Fibroblast of skin of scalp (primary cell): ENCODE results near the gene PUM2. TPM values are rescaled to one million over a fixed set of nuclear protein-coding genes. Genes with fewer than 3 reads are reported as not detected.
"Not testable (repeated sequence)": the region's sequence is repeated elsewhere in the genome, so short reads cannot be mapped to it uniquely, and the experiment has no call there.

ENCODE experiments used
- DNase-seq: peaks from one replicate; pipeline ENCODE4 v3.0.0-alpha.2; 2013
- polyA plus RNA-seq, 2 experiments: library from polyadenylated mRNA; unstranded; fragments of 120-200 nt; gene quantifications; one replicate each; pipeline ENCODE4 v1.2.1, GENCODE V29; 2013; ENCODE audit not compliant: insufficient read length in 2 of 2

PUM2 gene, protein sequence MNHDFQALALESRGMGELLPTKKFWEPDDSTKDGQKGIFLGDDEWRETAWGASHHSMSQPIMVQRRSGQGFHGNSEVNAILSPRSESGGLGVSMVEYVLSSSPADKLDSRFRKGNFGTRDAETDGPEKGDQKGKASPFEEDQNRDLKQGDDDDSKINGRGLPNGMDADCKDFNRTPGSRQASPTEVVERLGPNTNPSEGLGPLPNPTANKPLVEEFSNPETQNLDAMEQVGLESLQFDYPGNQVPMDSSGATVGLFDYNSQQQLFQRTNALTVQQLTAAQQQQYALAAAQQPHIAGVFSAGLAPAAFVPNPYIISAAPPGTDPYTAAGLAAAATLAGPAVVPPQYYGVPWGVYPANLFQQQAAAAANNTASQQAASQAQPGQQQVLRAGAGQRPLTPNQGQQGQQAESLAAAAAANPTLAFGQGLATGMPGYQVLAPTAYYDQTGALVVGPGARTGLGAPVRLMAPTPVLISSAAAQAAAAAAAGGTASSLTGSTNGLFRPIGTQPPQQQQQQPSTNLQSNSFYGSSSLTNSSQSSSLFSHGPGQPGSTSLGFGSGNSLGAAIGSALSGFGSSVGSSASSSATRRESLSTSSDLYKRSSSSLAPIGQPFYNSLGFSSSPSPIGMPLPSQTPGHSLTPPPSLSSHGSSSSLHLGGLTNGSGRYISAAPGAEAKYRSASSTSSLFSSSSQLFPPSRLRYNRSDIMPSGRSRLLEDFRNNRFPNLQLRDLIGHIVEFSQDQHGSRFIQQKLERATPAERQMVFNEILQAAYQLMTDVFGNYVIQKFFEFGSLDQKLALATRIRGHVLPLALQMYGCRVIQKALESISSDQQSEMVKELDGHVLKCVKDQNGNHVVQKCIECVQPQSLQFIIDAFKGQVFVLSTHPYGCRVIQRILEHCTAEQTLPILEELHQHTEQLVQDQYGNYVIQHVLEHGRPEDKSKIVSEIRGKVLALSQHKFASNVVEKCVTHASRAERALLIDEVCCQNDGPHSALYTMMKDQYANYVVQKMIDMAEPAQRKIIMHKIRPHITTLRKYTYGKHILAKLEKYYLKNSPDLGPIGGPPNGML
- polyA plus RNA-seq (2013, experiment 1 of 2; ENCODE audit: insufficient read length): 36.3 TPM
- polyA plus RNA-seq (2013, experiment 2 of 2; ENCODE audit: insufficient read length): 43.4 TPM

DNA sequence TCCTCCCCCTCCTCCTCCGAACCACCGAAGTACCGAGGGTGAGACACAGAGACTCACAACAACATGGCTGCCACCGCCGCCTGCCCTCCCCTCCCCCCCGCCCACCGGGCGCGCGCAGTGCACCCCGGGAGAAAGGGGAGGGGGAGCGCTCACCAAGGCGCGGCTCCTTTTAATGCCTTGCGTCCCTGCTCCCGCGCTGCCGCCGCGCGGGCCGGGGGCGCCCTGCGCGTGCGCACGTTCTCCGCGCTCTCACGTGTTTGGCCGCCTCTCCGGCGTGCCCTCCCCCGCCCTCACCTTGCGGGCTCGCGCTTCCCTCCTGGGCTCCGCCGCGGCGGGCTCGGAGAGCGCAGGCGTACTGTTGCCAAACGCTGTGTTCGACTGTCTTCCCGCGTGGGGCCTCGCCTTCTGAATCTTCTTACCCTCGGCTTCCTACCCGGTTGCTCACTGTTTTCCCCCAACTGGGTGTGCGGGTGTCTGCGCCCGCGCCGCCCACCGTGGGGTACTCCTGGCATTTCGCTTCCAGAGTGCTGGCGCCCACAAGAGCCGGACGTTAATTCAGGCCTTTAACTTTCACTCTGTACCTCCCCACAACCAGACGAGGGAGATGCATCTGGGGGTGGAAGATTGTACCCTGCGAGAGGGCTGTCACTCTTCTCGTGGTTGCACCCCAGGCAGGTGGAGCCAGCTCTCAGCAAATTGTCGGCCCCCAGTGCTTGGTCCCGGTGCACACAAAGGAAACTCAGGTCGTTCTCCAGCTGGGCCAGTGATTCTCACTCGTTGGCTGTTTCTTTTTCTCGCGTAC is at the start of gene PUM2:
Gene PUM2 (minus strand): TSS at position 92 of the 802 bp plus-strand sequence. CDS start 23,484 bp downstream, outside the sequence.
- peak; percentile 95 for DNase-seq

DNA sequence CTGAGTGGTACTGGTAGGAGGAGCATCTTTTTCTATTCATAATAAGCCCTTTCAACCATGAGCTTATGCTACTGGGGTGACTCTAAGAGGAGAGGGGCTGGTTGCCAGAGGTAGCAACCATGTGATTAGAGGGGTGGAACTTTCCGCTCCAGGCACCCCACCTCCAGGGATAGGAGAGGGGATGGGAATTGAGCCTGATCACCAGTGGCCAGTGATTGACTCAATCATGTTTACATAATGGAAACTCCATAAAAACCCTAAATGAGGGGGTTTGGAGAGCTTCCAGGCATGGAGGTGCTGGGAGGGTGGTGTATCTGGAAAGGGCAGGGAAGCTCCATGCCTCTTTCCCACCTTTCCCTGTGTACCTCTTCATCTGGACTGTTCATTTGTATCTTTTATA is 49.7 kb upstream of the PUM2 start:
- DNase-seq: no peak

DNA sequence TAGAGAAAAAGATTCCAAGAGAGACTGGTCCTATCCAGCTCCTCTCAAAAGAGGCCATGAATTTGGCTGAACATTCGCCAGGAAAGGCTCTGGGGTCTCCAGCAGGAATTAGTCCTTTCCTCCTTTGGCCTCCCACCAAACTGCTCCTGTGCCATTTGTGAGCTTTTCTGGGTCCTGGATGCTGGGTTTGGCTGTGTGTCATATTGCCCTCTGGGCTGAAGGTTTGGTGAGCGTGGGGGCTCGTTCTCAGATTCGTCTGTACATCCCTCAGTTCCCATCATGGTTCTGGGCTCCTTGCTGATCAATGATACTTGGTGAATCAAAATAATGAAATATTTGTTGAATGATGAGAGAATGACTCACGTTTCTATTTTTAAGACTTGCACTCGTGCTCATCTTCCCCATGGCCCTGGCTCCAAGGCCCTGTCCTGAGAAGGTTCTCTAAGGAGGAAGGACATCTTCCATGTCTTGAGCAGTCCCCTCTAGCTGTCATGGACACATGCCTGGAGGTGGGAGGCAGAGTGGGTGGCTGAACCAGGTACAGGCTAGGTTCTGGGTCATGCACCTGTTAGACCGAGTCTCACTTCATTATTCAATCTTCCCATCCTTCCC is 48.4 kb upstream of the PUM2 start:
- DNase-seq: peak; percentile 42

DNA sequence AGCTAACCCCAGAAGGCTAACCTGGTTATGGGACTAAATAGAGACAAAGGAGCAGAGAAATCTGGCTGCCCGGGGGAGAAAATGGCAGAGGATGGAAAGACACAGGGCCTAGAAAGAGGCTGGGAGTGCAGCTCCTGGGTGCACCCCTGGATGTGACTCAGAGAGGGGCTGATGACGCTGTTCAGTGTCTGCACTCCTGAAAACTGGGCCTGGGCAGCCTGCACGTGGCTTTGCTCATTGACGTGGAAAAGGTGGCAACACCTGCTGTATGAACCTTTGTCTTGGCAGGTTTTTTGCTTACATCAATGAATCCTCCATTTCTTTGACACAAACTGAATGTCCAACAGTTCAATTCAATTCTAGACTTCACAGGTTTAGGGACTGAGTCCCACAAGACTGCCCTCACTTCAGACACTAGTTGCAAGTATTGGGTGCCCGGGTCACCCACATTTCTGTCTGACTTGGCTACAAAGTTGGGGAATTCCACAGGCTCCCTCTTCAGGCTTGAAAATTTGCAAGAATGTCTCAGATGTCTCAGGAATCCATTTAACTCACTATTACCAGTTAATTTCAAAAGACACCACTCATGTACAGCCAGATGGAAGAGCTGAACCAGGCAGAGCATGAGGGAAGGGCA is 47.3 kb upstream of the PUM2 start:
- no peak for DNase-seq

DNA sequence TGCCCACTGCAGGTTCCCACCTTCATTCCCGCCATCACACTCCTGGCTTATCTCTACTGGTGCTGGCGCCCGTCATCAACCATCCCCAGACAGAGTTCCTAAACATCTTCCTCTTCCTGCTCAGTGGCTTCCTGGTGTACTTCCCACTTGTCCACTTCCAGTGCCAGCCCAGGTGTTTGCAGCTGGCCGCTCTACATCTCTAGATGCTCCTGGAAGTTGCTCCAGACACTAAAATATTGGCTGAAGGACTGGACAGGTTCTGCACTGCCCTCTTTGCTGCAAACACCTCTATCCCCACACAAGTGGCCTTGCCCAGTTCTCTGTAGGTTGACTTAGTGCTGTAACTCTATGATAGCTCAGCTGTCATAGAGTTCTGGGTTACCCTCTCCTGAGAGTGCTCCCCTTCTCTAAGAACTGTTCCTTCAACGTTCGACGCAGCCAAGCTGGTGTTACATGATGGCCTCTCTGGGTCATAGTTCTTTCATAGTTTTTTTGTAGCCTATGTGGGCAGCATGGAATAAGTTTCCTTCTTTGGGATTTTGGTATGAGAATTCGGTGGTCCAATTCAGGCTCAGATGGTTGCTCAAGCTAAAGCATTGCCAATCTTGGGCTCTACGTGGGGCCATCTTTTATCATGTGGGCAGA is 45.8 kb upstream of the PUM2 start:
- DNase-seq: no peak

DNA sequence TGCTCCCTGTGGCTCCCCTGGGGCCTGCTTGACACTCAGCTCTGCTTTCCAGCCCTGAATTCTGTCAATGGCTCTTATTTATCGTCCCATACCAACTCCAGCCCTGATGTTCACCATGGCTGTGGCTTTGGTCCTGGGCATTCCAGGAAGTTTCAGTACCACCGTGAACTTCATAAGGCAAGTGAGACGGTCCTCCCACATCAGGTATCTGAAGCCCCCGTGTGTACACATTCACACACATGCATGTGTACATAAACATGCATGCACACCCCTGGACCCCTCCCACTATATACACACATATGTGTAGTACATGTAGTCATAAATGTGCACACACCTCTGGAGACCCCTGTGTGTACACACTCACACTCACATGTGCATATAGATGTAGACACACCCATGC is 43.3 kb upstream of the PUM2 start:
- DNase-seq: no peak

DNA sequence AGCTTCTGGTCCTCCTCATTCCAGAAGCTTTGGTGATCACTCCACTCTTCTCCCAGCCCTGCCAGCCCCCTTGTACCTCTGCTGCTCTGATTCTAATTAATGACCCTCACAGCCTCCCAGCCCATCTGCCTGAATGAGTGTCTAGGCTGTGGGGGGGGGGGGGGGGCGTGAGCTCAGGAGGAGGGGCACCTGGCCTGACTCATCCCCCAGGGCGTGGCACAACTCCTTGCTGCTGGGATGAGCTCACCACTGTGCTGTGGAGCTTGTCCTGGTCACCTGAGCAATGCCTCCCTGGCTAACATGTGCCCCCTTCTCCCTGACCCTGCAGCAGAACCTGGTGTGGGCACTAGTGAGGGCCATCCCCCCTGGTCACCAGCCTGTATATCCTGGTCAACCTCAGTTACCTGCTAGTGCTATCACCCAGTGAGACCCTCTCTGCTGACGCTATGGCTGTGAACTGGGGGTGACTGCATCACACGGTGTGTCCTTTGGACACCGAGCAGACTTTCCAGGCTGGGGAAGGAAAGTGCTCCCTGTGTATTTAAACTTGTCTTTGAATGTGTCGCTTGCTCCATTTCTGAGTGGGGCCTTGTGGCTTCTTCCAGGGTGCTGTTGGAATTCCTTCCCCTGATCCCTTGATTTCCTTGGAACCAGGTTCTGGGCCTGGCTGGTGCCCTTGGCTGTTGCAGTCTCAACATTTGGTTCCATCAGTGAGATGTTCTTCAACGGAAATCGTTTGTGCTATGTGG is 41.5 kb upstream of the PUM2 start:
- DNase-seq: no peak

DNA sequence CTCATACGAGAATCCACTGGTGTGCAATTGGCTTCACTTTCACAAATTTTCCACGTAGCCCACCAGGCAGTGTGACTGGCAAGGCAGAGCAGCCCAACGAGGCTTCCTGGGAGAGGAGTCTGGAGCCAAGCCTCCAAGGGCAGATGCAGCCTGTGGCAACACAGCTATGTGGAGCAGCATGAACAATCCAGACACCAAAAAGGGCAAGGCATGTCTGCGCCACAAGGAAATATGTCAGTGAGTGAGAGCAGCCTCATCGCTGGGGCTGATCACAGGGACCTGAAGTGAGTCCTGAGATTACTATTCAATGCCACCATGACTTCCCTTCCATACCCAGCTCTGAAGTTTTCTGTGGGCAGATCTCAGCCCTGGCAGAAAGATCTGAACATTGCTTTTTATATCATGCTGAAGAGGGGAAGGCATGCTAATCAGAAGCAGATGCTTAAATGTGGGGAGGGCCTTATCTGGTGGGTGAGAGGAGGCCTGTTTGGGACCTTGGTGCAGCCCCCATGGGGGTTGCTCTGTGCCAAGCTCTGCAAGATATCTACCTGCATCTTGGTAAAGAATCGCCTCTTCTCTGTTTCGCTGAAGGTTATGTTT is 40.0 kb upstream of the PUM2 start:
- DNase-seq: peak; percentile 38

DNA sequence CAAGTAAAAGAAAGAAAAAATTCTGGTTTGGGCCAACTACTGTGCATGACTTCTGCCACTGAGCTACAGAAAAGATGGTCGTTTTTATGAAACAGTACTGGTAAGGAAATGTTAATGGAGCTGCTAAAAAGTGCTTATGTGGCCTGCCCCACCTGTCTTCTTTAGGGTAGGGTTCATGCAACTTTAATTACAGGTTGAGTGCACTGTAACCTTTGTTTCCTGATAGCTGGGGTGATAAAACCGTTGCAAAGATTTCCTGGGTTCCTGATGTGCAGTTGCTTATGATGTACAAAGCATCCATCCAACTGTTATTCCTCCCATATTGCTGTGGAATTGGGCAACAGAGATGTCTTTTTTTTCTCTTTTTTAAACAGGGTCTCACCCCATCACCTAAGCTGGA is 34.3 kb upstream of the PUM2 start:
- no peak for DNase-seq

DNA sequence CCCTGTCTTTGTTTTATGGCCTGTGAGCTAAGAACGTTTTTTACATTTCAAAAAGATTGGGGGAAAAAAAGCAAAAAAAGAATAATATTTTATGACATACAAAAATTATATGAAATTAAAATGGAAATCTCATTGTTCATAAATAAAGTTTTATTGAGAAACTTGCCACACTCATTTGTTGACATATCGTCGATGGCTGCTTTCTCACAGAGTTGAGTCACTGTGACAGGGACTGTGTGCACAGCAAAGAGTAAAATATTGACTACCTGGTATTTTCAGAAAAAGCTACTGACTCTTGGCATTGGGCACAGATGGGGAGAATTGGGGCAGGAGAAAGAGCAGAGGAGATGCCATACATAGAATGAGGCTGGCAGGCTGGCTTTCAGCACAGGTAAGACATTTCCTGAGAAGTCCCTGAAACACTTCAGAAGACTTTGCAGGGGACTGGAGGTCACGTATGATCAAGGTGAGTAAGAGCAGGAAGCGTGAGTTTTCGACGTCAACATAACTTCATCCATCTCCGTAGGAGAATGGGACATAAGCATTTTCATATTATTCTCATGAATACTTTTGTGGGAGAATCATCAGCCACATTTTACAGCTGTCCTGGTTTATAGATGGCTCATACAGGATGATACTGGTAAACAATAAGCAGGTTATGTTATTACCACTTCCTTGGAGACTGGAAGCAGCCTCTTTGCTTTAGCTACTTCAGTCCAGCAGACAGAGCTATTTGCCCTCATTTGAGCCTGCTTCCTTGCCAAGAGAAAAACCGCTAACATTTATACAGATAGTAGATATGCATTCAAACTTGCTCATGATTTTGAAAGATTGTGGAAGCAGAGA is 32.5 kb upstream of the PUM2 start:
- peak; percentile 13 for DNase-seq

DNA sequence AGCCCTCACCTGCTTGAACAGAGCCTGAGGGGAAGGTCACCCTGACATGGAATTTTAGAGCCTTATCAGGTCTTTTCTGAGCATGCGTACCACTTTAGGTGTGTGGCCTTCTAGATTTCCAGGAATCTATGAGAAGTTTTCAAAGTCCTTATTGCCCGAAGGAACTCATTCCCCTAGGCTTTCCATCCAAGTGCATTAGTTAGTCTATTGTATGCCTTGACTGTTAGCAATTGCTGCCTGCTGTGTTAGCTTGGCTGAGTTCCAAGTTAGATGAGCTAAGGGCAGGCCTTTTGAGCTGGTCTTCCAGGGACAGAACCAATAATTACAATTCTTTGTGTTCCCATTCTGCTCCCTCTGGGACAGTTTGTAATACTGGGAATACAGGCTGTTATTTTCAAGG is 30.8 kb upstream of the PUM2 start:
- DNase-seq: peak; percentile 82

DNA sequence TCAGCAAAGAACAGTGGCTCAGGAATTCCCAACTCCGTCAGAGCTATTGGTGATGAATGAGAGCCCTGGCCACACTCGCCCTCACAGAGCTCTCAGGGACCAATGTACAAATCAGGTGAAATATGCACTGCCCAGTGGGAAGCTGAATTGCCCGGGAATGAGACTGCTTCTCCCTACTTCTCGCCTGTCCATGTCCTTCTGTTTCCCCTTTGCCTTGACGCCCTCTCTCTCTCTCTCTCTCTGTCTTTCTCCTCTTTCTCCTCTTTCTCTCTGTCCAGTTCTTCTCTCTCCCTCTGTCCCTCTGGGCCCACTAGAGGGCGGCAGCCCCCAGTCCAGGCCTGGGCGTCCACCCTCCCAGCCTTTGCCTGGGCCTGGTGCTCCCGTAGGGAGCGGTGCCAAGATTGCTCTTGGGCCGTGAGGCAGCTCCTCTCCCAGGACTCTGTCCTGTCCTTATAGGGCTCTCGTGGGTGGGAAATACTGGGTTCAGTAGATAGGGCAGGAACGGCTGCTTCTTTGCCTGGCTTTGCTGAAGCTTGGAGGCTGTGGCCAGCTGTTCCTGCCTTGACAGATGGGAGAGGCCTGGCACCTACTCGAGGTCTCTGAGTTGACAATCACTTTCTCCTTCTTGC is 28.4 kb upstream of the PUM2 start:
- peak; percentile 86 for DNase-seq

DNA sequence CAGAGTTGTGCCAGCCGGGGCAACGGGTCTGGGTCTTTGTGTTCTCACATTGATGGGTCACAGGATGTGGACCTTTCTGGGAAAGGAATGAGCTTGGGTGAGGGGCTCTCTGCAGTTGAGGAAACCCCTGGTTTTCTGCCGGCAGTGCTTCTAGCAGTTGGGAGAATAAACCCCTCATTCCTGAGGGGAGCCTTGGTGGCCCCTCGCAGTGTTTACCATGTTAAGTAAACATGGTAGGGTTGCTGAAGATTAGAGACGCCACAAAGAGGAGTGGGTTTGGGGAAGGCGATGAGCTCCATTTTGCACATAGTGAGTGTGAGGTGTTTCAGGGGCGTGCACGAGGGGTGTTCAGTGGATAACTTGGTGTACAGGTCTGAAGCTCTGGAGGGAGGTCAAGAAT is 27.7 kb upstream of the PUM2 start:
- DNase-seq: no peak

DNA sequence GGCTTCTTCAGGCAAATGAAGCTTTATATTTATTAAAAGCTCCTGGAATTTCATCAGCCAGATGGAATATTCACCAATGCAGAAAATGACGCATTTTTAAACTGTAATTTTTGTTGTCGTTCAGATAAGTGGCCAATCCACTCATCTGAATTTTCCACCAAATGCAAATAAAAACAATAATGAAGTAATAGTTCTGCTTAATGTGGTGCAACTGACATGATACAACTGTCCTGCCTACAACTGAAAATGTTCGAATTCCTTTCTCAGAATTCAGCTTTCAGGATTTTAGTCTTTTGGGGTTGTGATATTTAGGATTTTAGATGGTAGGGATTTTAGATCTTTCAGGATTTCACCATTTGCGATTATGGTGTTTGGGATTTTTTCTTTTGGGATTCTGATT is 27.1 kb upstream of the PUM2 start:
- DNase-seq: no peak

DNA sequence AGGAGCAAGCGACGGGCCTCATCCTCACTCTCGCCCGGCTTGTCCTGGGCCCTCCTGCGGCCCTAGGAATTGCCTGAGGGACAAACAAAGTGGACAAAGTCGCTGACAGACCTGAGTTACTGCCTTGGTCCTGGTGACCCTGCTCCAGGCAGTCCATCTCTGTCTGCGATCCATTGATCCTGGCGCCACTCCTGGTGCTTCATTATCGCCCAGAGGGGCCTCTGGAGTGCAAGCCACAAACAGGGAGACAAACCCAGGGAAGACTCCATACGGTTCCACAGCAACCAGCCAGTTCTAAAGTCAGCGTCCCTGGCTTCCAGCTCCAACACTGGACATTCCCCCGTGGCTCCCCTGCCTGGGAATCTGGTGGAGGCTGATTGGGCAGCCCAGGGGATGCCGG is 24.3 kb upstream of the PUM2 start:
- not testable (repeated sequence) for DNase-seq

DNA sequence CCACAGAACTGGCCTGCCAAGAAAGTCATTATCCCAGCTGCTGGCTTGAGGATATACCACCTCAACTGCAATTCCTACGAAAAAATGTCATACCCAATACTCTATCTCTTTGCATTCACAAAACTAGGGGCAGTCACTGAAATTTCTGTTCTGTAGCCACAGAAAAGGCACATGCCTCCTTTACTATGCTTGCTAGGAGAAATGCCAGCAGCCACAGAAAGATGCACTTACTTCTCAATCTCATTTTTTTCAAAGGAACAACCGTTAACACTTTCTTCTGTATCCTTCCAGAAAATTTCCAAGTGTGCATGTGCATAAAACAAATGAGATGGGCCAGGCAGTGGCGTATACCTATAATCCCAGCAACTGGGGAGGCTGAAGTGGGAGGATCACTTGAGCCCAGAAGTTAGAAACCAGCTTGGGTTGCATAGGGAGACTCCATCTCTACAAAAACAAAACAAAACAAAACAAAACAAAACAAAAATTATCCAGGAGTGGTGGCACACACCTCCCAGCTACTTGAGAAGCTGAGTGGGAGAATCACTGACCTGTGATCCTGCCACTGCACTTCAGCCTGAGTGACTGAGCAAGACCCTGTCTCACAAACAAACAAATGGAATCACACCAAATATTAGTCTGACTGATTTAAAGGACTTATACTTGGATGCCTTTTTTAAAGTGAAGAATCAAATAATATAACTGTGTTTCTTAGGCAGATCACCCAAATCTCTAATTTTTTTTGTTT is 22.4 kb upstream of the PUM2 start:
- DNase-seq: no peak

DNA sequence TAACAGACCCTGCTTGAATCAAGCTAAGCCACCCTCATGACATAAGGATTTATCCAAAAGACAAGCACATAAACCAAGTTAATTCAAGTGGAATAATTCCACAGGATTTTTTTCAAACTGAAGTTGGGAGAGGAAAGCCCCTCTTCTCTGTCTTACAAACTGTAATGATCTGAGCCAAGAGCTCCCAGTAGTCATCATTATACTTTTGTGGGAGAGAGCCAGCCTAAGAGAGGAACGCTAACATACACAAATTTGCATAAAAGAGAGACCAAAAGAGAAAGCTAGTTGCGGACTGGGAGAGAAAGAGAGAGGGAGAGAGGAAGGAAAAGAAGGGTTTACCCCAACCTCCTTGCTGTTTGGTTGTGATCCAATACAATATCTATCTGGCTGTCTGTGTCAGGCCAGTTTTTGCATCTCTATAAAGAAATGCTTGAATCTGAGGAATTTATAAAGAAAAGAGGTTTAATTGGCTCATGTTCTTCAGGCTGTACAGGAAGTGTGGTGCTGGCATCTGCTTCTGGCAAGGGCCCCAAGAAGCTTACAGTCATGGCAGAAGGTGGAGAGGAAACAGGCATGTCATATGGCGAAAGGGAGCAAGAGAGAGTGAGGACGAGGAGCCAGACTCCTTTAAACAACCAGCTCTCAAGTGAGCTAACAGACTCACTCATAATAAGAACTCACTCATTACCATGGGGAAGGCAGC is 20.8 kb upstream of the PUM2 start:
- DNase-seq: no peak
